Adrenal gland (tissue), 12 donors: Measurements from ENCODE around the gene COL17A1. TPM values are rescaled to one million over a fixed set of nuclear protein-coding genes. Genes with fewer than 3 reads are reported as not detected.

Source experiments
- DNase-seq, 7 donors: peaks; one replicate each; pipeline ENCODE4 v3.0.0-alpha.2; 2019 to 2020
- H3K27ac ChIP-seq, 5 donors: fragments of 200-600 bp; sonication (generic) in 4 of 5; 1 replicate in 3 of 5; 2 replicates in 2 of 5; pipeline versions ENCODE4 v1.5.1 to v1.8.0; 2016 to 2020; ENCODE audit warnings: mild to moderate bottlenecking in 1 of 5
- H3K27me3 ChIP-seq: fragments of 200-600 bp; 2 replicates; pipeline ENCODE4 v1.8.0; 2021
- H3K36me3 ChIP-seq, 2 donors: fragments of 200-600 bp; replicated peaks in 1 of 2; 1 replicate in 1 of 2; 2 replicates in 1 of 2; pipeline versions ENCODE4 v1.5.1 to v1.8.0; 2018 to 2022
- H3K4me1 ChIP-seq, 2 donors: fragments of 200-600 bp; replicated peaks in 1 of 2; 1 replicate in 1 of 2; 2 replicates in 1 of 2; pipeline versions ENCODE4 v1.5.1 to v1.8.0; 2018 to 2021
- H3K4me3 ChIP-seq, 4 donors: fragments of 200-600 bp; sonication (generic) in 3 of 4; one replicate each; pipeline ENCODE4 v1.5.1; 2016 to 2018
- H3K9me3 ChIP-seq, 3 donors: fragments of 200-600 bp; sonication (generic) in 1 of 3; replicated peaks in 1 of 3; 1 replicate in 2 of 3; 2 replicates in 1 of 3; pipeline versions ENCODE4 v1.5.1 to v1.8.0; 2016 to 2021
- CTCF ChIP-seq, 6 experiments: fragments of 450-650 bp in 4 of 6; fragments of 200-600 bp in 2 of 6; sonication (generic) in 1 of 6; IDR thresholded peaks; 1 replicate in 5 of 6; 2 replicates in 1 of 6; pipeline versions ENCODE4 v1.5.1 to v1.8.0; 2016 to 2021; ENCODE audit warnings: antibody characterized with exemption in 6 of 6, mild to moderate bottlenecking in 2 of 6, moderate library complexity in 1 of 6
- POLR2A ChIP-seq, 2 donors: fragments of 450-650 bp; IDR thresholded peaks; one replicate each; pipeline ENCODE4 v1.6.1; 2017; ENCODE audit warnings: antibody characterized with exemption in 2 of 2, mild to moderate bottlenecking in 2 of 2, moderate library complexity in 1 of 2
- WGBS, 4 donors: extraction: QIAGEN DNeasy Blood & Tissue Kit in 2 of 4; methylation state at CpG; one replicate each; pipeline versions ENCODE4 v1.1.5 to v1.1.7; 2013 to 2017; 5-methylcytosine and 5-hydroxymethylcytosine counted together
- intact Hi-C, 2 donors: fragments of 100-400 bp; cut with DNase I; formaldehyde crosslinking; loops; one replicate each; pipeline versions ENCODE4 v1.14.1 to v1.15.0; 2022 to 2023
- polyA plus RNA-seq, 3 donors: library from polyadenylated mRNA; stranded (reverse); fragments of 200-250 nt in 2 of 3; fragments of 350-450 nt in 1 of 3; fragmentation: Illumina TruSeq in 1 of 3; extraction: RNeasy Lipid Tissue Mini Kit (QIAGEN cat#74804) in 1 of 3; gene quantifications; one replicate each; pipeline ENCODE4 v1.2.3, GENCODE V29; 2013 to 2014
- total RNA-seq, 9 donors: library from RNA; depleted of rRNA in 4 of 9; stranded (reverse); fragments of >200 nt in 4 of 9; fragments of 120-200 nt in 1 of 9; fragmentation: NEBNext Ultra II Directional in 1 of 9; extraction: Animal tissue kit (Norgen Biotek cat#: 25700) in 1 of 9; gene quantifications; one replicate each; pipeline versions ENCODE4 v1.1.0 to v1.2.4, GENCODE V29; 2013 to 2023
- donor health status: healthy with polysubstance abuse.
- donor health status: Bipolar disorder and iron deficiency.
- donor health status: DM: yes; HTN: yes; CAD: no.
- donor health status: DM: no; HTN: no; CAD: no.
- donor health status: DM: no; HTN: no; CAD: no.
- donor health status: DM: yes; HTN: yes; CAD: no.

Gene COL17A1
- total and polyA plus RNA-seq, 12 donors, result 0.11 to 2.2 (median 0.36) TPM; not detected in 4

- intact Hi-C loops, result no loop called here
- Histone ChIP-seq H3K4me3 (no peak overlapping the region), H3K27me3 (no peaks in the 10 kb centered on the region), H3K4me1 (peaks cover 0 to 12% of the 10 kb centered on the region in 2 donors), H3K27ac (no peak overlapping the region), H3K36me3 (peaks cover 0 to 4% of the 10 kb centered on the region in 2 donors), H3K9me3 (no peaks in the 10 kb centered on the region)
- peak in 3 of 6 experiments; percentile 7 to 34 (median 9) for TF ChIP-seq CTCF (IDR thresholded peaks at IDR 0.05)
- no peak for TF ChIP-seq POLR2A (IDR thresholded peaks at IDR 0.05)
- 61 to 72% (median 66%) methylated on average over 1 of the region's 1 CpG for WGBS, 4 donors
- no peak for DNase-seq
Measured at GRCh38 chr10:104123397-104123796, 37.7 kb upstream of the COL17A1 start.

GRCh38 chr10:104122225-104123107, 36.8 kb upstream of the COL17A1 start:
- H3K27ac ChIP-seq, result peak overlapping the region in 4 of 5 donors; percentile 63 to 99 (median 86)

GRCh38 chr10:104121485-104122224, 36.0 kb upstream of the COL17A1 start, which contains the start of gene SFR1:
SFR1 (plus strand) TSS chr10:104122171; CDS start chr10:104122184, 13 bp downstream.
- Histone ChIP-seq H3K27me3 (no peaks in the 10 kb centered on the region), H3K4me1 (peaks cover 0 to 12% of the 10 kb centered on the region in 2 donors), H3K36me3 (peaks cover 0 to 3% of the 10 kb centered on the region in 2 donors), H3K9me3 (no peaks in the 10 kb centered on the region), H3K27ac (peak within 1 kb of the TSS; percentile 85 to 100 (median 98)), H3K4me3 (peak within 1 kb of the TSS; percentile 36 to 89 (median 55))
- WGBS, 4 donors, result 0 to 4% (median 1%) methylated on average over 14 to 67 of the region's 67 CpGs
- intact Hi-C loops, result no loop called here
- DNase-seq, result peak; percentile 98 to 99 (median 99)
- TF ChIP-seq CTCF (IDR thresholded peaks at IDR 0.05) (peak; percentile 30 to 75 (median 56)), POLR2A (IDR thresholded peaks at IDR 0.05) (peak; percentile 64 to 93)

More at GRCh38 chr10:104122225-104123107, 36.8 kb upstream of the COL17A1 start:
- 19 to 27% (median 20%) methylated on average over 17 to 23 of the region's 23 CpGs for WGBS, 4 donors
- Histone ChIP-seq H3K27me3 (no peaks in the 10 kb centered on the region), H3K4me3 (peak overlapping the region; percentile 36 to 89 (median 55)), H3K9me3 (no peaks in the 10 kb centered on the region), H3K4me1 (peaks cover 0 to 12% of the 10 kb centered on the region in 2 donors), H3K36me3 (peaks cover 0 to 4% of the 10 kb centered on the region in 2 donors)
- no peak for TF ChIP-seq CTCF (IDR thresholded peaks at IDR 0.05)
- peak in 1 of 2 donors; percentile 40 for TF ChIP-seq POLR2A (IDR thresholded peaks at IDR 0.05)
- intact Hi-C loops, result no loop called here
- peak in 1 of 7 donors; percentile 30 for DNase-seq
